ENCODE measurements around the gene CERS3.

DNA sequence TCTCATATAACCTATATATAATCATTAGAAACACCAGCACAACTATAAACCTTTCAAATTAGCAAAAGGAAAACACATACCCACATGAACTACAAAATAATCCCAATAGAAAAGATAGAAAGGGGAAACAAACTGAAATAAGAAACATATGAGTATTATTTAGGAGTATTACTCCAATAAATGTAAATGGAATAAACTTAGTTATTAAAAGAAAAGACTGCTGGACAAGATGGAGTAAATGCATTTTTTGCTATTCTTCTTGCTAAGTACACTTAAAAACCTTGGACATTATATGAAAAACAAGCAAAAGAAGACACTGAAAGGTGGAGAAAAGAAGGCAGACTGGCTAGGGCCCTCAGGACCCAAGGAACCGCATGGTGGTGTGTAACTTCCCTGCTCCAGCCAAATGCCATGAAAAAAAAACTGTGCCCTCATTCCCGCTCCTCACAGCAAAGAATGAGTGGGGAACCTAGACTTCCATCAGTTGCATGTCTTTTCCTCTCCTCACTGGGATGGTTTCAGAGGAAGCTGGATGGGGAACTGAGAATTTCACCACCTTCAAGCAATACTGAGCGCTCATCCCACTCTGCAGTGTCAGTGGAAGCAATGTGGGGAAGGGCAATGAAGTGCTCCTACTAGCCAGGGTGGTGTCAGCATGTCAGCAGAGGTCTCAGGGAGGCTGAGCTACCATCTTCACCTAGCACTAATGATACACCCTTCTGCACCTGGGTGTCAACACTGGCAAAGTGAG, 143.3 kb downstream of the CERS3 start:
- TF ChIP-seq, protein P1, sequence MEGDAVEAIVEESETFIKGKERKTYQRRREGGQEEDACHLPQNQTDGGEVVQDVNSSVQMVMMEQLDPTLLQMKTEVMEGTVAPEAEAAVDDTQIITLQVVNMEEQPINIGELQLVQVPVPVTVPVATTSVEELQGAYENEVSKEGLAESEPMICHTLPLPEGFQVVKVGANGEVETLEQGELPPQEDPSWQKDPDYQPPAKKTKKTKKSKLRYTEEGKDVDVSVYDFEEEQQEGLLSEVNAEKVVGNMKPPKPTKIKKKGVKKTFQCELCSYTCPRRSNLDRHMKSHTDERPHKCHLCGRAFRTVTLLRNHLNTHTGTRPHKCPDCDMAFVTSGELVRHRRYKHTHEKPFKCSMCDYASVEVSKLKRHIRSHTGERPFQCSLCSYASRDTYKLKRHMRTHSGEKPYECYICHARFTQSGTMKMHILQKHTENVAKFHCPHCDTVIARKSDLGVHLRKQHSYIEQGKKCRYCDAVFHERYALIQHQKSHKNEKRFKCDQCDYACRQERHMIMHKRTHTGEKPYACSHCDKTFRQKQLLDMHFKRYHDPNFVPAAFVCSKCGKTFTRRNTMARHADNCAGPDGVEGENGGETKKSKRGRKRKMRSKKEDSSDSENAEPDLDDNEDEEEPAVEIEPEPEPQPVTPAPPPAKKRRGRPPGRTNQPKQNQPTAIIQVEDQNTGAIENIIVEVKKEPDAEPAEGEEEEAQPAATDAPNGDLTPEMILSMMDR (IDR thresholded peaks at IDR 0.05), result no peak
- TF ChIP-seq POLR2A (IDR thresholded peaks at IDR 0.05), result no peak

Measured in lower leg skin (tissue), 3 donors.